Measurements from ENCODE around the gene CPM.

The CPM gene

GRCh38 chr12:68831751-68832503, 101.0 kb downstream of the CPM start:
- DNase-seq (ENCODE audit: insufficient read length, low spot score) (no peak), FAIRE-seq (no peak)
- TF ChIP-seq CTCF (IDR thresholded peaks at IDR 0.05; ENCODE audit: insufficient read depth, missing control alignments): no peak

- DNase-seq (ENCODE audit: insufficient read length, low spot score) (no peak), FAIRE-seq (no peak)
- TF ChIP-seq CTCF (IDR thresholded peaks at IDR 0.05; ENCODE audit: insufficient read depth, missing control alignments): no peak
Measured at GRCh38 chr12:68831272-68831671, 101.7 kb downstream of the CPM start.

GRCh38 chr12:68828672-68829068, 104.3 kb downstream of the CPM start:
- DNase-seq (ENCODE audit: insufficient read length, low spot score): no peak
- TF ChIP-seq CTCF (IDR thresholded peaks at IDR 0.05; ENCODE audit: insufficient read depth, missing control alignments): no peak
- no peak for FAIRE-seq

DNA sequence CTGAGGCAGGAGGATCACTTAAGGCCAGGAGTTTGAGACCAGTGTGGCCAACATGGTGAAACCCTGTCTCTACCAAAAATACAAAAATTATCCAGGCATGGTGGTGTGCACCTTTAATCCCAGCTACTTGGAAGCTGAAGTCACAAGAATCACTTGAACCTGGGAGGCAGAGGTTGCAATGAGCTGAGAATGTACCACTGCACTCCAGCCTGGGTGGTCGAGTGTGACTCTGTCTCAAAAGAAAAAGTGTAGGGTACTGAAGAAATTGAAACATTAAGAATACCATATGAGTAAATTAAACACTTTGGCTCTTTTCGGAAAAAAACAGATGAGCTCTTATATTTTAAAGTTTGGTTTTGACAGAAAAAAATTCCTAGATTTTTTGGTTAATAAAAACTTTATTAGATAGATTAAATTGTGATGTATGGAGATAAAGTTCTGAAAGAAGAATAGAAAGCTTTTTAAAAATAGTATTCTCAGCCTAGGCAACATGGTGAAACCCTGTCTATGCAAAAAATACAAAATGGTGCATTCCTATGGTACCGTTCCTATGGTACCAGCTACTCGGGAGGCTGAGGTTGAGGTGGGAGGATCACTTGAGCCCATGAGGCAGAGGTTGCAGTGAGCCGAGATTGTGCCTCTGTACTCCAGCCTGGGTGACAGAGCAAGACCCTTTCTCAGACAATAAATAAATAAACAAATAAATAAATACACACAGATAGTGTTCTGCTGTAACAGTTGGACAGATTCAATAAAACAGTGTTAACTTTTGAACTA, 104.9 kb downstream of the CPM start:
- FAIRE-seq (no peak), DNase-seq (ENCODE audit: insufficient read length, low spot score) (no peak)
- no peak for TF ChIP-seq CTCF (IDR thresholded peaks at IDR 0.05; ENCODE audit: insufficient read depth, missing control alignments)

GRCh38 chr12:68825569-68826217, 107.3 kb downstream of the CPM start:
- FAIRE-seq (no peak), DNase-seq (ENCODE audit: insufficient read length, low spot score) (no peak)
- TF ChIP-seq CTCF (IDR thresholded peaks at IDR 0.05; ENCODE audit: insufficient read depth, missing control alignments): no peak

DNA sequence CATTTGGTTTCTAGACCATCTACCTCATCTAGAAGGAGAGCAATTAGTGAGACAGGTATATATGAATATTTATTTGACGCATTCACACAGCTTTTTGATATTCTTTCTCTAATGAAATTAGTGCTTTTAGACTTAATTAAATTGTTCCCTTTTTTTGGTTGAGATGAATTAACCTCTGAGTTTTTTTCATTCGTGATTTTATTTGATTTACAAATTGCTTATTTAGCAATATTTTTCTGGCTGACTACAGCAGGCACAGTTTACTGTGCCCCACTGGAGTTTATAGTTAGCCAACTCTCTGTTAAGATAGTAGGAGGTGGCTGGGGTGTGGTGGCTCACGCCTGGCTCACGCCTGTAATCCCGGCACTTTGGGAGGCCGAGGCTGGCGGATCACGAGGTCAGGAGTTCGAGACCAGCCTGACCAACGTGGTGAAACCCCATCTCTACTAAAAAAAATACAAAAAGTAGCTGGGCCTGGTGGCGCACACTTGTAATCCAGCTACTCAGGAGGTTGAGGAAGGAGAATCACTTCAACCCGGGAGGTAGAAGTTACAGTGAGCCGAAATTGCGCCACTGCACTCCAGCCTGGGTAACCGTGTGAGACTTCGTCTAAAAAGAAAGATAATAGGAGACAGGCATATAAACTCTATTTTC, 108.2 kb downstream of the CPM start:
- FAIRE-seq (no peak), DNase-seq (ENCODE audit: insufficient read length, low spot score) (no peak)
- no peak for TF ChIP-seq CTCF (IDR thresholded peaks at IDR 0.05; ENCODE audit: insufficient read depth, missing control alignments)
